A549 (cell line): Measurements from ENCODE around the gene TP53TG5. TPM values are rescaled to one million over a fixed set of nuclear protein-coding genes. Genes with fewer than 3 reads are reported as not detected.

Experiments
- ATAC-seq, 2 experiments: fragments of 200-7000 bp in 1 of 2; fragments of >200 bp in 1 of 2; cut with Nextera tagmentation in 1 of 2; cut with Tn5 transposase in 1 of 2; 3 replicates each; pipeline versions ENCODE4 v1.8.0 to v1.9.1; 2018 to 2020; ENCODE audit warnings: mild to moderate bottlenecking in 1 of 2, moderate library complexity in 1 of 2
- CTCF ChIA-PET: fragments of 300-600 bp; sonication (Branson Sonifier 250); formaldehyde crosslinking; extraction: SDS; loops from one replicate; lab custom pipeline; 2021; ENCODE audit warnings: antibody characterized with exemption, inconsistent platforms; lab: Yijun Ruan, JAX
- POLR2A ChIA-PET: fragments of 350-600 bp; formaldehyde crosslinking; extraction: SDS; loops from one replicate; lab custom pipeline; 2021; ENCODE audit warnings: antibody characterized with exemption, inconsistent platforms; lab: Yijun Ruan, JAX
- DNase-seq, 2 experiments: peaks; one replicate each; pipeline versions ENCODE4 v3.0.0 to v3.0.0-alpha.2; 2011 to 2016; ENCODE audit warnings: low read depth in 1 of 2, low spot score in 1 of 2
- FAIRE-seq: peaks from 2 replicates; lab custom pipeline; 2011; peaks lifted over from hg19 to GRCh38; lab: Jason Lieb, UNC
- H3K27ac ChIP-seq, 2 experiments: fragments of >200 bp; sonication (Bioruptor Twin); formaldehyde crosslinking; 3 replicates each; pipeline ENCODE4 v1.5.1; 2016 to 2017
- H3K4me1 ChIP-seq: fragments of >200 bp; sonication (Bioruptor Twin); formaldehyde crosslinking; 3 replicates; pipeline ENCODE4 v1.6.1; 2016
- H3K4me2 ChIP-seq: fragments of >200 bp; sonication (Bioruptor Twin); formaldehyde crosslinking; 3 replicates; pipeline ENCODE4 v1.6.1; 2016
- H3K4me3 ChIP-seq: fragments of >200 bp; sonication (Bioruptor Twin); formaldehyde crosslinking; 3 replicates; pipeline ENCODE4 v1.5.1; 2016
- H3K9me3 ChIP-seq: fragments of >200 bp; sonication (Bioruptor Twin); formaldehyde crosslinking; 3 replicates; pipeline ENCODE4 v1.6.1; 2016
- CBX2 ChIP-seq: fragments of 200-600 bp; sonication (generic); IDR thresholded peaks from 2 replicates; pipeline ENCODE4 v1.6.1; 2016; ENCODE audit warnings: low read depth, mild to moderate bottlenecking, borderline replicate concordance
- CBX8 ChIP-seq: fragments of 200-600 bp; sonication (generic); IDR thresholded peaks from 2 replicates; pipeline ENCODE4 v1.6.1; 2016
- CHD4 ChIP-seq: fragments of 200-600 bp; sonication (generic); IDR thresholded peaks from 2 replicates; pipeline ENCODE4 v1.6.1; 2016; ENCODE audit warnings: antibody characterized with exemption, mild to moderate bottlenecking, borderline replicate concordance
- CTCF ChIP-seq: fragments of >200 bp; sonication (Bioruptor Twin); formaldehyde crosslinking; IDR thresholded peaks from 3 replicates; pipeline ENCODE4 v1.5.1; 2016
- E2F6 ChIP-seq: IDR thresholded peaks from 2 replicates; pipeline ENCODE4 v1.6.1; 2012; ENCODE audit warnings: low read depth, borderline replicate concordance
- EHMT2 ChIP-seq: fragments of 200-600 bp; sonication (generic); IDR thresholded peaks from 2 replicates; pipeline ENCODE4 v1.6.1; 2016; ENCODE audit warnings: antibody characterized with exemption, low read depth, mild to moderate bottlenecking, moderate library complexity
- EP300 ChIP-seq, 2 experiments: fragments of >200 bp; sonication (Bioruptor Twin); formaldehyde crosslinking; IDR thresholded peaks; 2 replicates in 1 of 2; 3 replicates in 1 of 2; pipeline ENCODE4 v1.6.1; 2016 to 2017
- FOSB ChIP-seq: fragments of 250-450 bp; sonication (Bioruptor Pico); IDR thresholded peaks from 2 replicates; pipeline ENCODE4 v1.5.0; 2020; ENCODE audit warnings: mild to moderate bottlenecking, moderate library complexity
- FOXS1 ChIP-seq: fragments of 250-450 bp; sonication (Bioruptor Pico); IDR thresholded peaks from 2 replicates; pipeline ENCODE4 v1.5.0; 2020; ENCODE audit warnings: mild to moderate bottlenecking, moderate library complexity
- HDAC2 ChIP-seq: fragments of 200-600 bp; sonication (generic); IDR thresholded peaks from 2 replicates; pipeline ENCODE4 v1.6.1; 2016
- JUNB ChIP-seq: fragments of >200 bp; sonication (Bioruptor Twin); formaldehyde crosslinking; IDR thresholded peaks from 2 replicates; pipeline ENCODE4 v1.6.1; 2016
- PHF8 ChIP-seq: fragments of 200-600 bp; sonication (generic); IDR thresholded peaks from 2 replicates; pipeline ENCODE4 v1.6.1; 2016; ENCODE audit warnings: low read depth, mild to moderate bottlenecking, antibody characterized with exemption, moderate library complexity, borderline replicate concordance
- RAD21 ChIP-seq, 2 experiments: fragments of >200 bp in 1 of 2; sonication (Bioruptor Twin) in 1 of 2; formaldehyde crosslinking in 1 of 2; IDR thresholded peaks in 1 of 2; conservative IDR thresholded peaks in 1 of 2; 2 replicates in 1 of 2; 3 replicates in 1 of 2; pipeline ENCODE4 v1.6.1; 2012 to 2018; ENCODE audit warnings: inconsistent platforms in 1 of 2
- RFX5 ChIP-seq: fragments of 450-650 bp; IDR thresholded peaks from 2 replicates; pipeline ENCODE4 v1.7.1; 2014; ENCODE audit warnings: antibody characterized with exemption, mild to moderate bottlenecking, moderate library complexity
- SREBF2 ChIP-seq: fragments of 450-650 bp; IDR thresholded peaks from 2 replicates; pipeline ENCODE4 v1.6.1; 2014; ENCODE audit warnings: mild to moderate bottlenecking, moderate library complexity
- TP53 ChIP-seq: fragments of 250-450 bp; sonication (Bioruptor Pico); IDR thresholded peaks from 2 replicates; pipeline ENCODE4 v1.5.0; 2021; ENCODE audit warnings: mild to moderate bottlenecking, moderate library complexity
- ZC3H11A ChIP-seq: fragments of 450-650 bp; IDR thresholded peaks from 2 replicates; pipeline ENCODE4 v1.6.1; 2014; ENCODE audit warnings: antibody characterized with exemption, mild to moderate bottlenecking
- ZSCAN20 ChIP-seq: fragments of 250-450 bp; sonication (Bioruptor Pico); IDR thresholded peaks from 2 replicates; pipeline ENCODE4 v1.8.0; 2022; ENCODE audit warnings: mild to moderate bottlenecking, moderate library complexity
- WGBS: methylation state at CpG from one replicate; pipeline ENCODE4 v1.1.6; 2017; ENCODE audit errors: missing lambda C conversion rate; 5-methylcytosine and 5-hydroxymethylcytosine counted together
- polyA plus RNA-seq, 4 experiments: library from polyadenylated mRNA; depleted of rRNA in 3 of 4; stranded (reverse); fragments of >200 nt; fragmentation: RNase III in 1 of 4; extraction: RNeasy Plus Mini Kit Qiagen cat#74134 plus additional on column Dnase treatment in 1 of 4; gene quantifications; 2 replicates in 3 of 4; 3 replicates in 1 of 4; pipeline ENCODE4 v1.2.3, GENCODE V29; 2011 to 2017
- TF ChIP-seq, protein P1 (sequence below): fragments of >200 bp; sonication (Bioruptor Twin); formaldehyde crosslinking; IDR thresholded peaks from 2 replicates; pipeline ENCODE4 v1.6.1; 2016
- TF ChIP-seq, protein P2 (sequence below): IDR thresholded peaks from 2 replicates; pipeline ENCODE4 v1.6.1; 2012
- TF ChIP-seq, protein P3 (sequence below): fragments of 250-450 bp; sonication (Bioruptor Pico); IDR thresholded peaks from 2 replicates; pipeline ENCODE4 v1.5.0; 2021; ENCODE audit warnings: mild to moderate bottlenecking, moderate library complexity, borderline replicate concordance
- TF ChIP-seq, protein P4 (sequence below): fragments of 150-350 bp; IDR thresholded peaks from 2 replicates; pipeline ENCODE4 v1.6.1; 2014; ENCODE audit warnings: low read depth, mild to moderate bottlenecking, low read length

The TP53TG5 gene
- polyA plus RNA-seq, 2 of the 4 experiments (the other 2 are of a cell fraction): not detected

DNA sequence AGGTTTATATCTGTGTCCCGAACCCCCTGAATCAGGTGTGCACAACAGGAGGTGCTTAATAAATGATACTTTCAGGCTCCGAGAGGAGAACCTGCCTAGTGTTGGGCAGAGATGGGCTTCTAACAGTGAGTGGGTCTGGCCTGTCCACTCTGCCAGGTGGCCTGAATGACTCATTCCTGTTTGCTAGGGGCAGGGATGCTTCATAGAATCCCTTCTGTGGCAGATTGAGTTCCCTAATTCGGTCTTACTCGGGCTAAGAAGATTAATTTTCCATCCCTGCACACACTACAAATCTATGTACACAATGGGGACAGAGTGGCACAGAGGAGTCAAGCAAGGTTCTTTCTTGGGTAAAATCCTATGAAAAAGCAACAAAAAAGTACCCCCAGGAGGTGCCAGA lies 49.7 kb downstream of the TP53TG5 start:
- Histone ChIP-seq H3K4me1 (0 out of 3 replicates have a peak, but pooled peaks cover 4% of the 10 kb centered on the region), H3K9me3 (no peaks in the 10 kb centered on the region), H3K27ac (no peak overlapping the region), H3K4me3 (no peak overlapping the region), H3K4me2 (no peak overlapping the region)
- no peak for FAIRE-seq
- TF ChIP-seq CTCF (no peak), JUNB (no peak), CHD4 (no peak), RFX5 (no peak), ZSCAN20 (CRISPR knock-in tag) (no peak), CBX2 (no peak), FOXS1 (no peak)
- TF ChIP-seq, protein P1, sequence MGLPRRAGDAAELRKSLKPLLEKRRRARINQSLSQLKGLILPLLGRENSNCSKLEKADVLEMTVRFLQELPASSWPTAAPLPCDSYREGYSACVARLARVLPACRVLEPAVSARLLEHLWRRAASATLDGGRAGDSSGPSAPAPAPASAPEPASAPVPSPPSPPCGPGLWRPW: no peak
- ChIA-PET POLR2A (no interaction called here), CTCF (interaction anchor here (1.0 to 1.9 kb wide), 5 partner anchors 9 to 109 kb away, joined by 3 to 8 read pairs (median 4); no protein-coding TSS in a partner anchor)
- no peak for DNase-seq
- WGBS: 96% methylated on average over 4 of the region's 4 CpGs
- no peak for ATAC-seq

- H3K27ac ChIP-seq: no peak overlapping the region
- POLR2A ChIA-PET: no interaction called here
- no peaks in the 10 kb centered on the region for H3K9me3 ChIP-seq
- no peak for DNase-seq
- H3K4me3 ChIP-seq: no peak overlapping the region
- CTCF ChIA-PET: interaction anchor here (0.6 to 3.2 kb wide), 9 partner anchors 11 to 446 kb away, joined by 3 to 21 read pairs (median 8); partner anchors contain the start of gene SDC4
- no peak overlapping the region for H3K4me2 ChIP-seq
- H3K4me1 ChIP-seq: peaks cover 4% of the 10 kb centered on the region; the same call in 1 of the 3 replicates
- TF ChIP-seq SREBF2: no peak
- TF ChIP-seq E2F6: no peak
- TF ChIP-seq RFX5: no peak
- TF ChIP-seq, protein P2, sequence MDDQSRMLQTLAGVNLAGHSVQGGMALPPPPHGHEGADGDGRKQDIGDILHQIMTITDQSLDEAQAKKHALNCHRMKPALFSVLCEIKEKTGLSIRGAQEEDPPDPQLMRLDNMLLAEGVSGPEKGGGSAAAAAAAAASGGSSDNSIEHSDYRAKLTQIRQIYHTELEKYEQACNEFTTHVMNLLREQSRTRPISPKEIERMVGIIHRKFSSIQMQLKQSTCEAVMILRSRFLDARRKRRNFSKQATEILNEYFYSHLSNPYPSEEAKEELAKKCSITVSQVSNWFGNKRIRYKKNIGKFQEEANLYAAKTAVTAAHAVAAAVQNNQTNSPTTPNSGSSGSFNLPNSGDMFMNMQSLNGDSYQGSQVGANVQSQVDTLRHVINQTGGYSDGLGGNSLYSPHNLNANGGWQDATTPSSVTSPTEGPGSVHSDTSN: no peak
- TF ChIP-seq TP53 (CRISPR knock-in tag): no peak
- no peak for TF ChIP-seq CBX8
- no peak for TF ChIP-seq ZSCAN20 (CRISPR knock-in tag)
- no peak for TF ChIP-seq EP300 (IDR thresholded peaks at IDR 0.05)
- no peak for TF ChIP-seq PHF8
- TF ChIP-seq ZC3H11A: no peak
- no peak for TF ChIP-seq HDAC2
- TF ChIP-seq, protein P3, sequence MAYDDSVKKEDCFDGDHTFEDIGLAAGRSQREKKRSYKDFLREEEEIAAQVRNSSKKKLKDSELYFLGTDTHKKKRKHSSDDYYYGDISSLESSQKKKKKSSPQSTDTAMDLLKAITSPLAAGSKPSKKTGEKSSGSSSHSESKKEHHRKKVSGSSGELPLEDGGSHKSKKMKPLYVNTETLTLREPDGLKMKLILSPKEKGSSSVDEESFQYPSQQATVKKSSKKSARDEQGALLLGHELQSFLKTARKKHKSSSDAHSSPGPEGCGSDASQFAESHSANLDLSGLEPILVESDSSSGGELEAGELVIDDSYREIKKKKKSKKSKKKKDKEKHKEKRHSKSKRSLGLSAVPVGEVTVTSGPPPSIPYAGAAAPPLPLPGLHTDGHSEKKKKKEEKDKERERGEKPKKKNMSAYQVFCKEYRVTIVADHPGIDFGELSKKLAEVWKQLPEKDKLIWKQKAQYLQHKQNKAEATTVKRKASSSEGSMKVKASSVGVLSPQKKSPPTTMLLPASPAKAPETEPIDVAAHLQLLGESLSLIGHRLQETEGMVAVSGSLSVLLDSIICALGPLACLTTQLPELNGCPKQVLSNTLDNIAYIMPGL (CRISPR knock-in tag): no peak
- TF ChIP-seq, protein P1: no peak
- no peak for TF ChIP-seq FOSB
- no peak for TF ChIP-seq RAD21 (conservative IDR thresholded peaks at IDR 0.05 in 1 of 2, IDR thresholded peaks at IDR 0.05 in 1 of 2)
- no peak for TF ChIP-seq EHMT2
- TF ChIP-seq, protein P4, sequence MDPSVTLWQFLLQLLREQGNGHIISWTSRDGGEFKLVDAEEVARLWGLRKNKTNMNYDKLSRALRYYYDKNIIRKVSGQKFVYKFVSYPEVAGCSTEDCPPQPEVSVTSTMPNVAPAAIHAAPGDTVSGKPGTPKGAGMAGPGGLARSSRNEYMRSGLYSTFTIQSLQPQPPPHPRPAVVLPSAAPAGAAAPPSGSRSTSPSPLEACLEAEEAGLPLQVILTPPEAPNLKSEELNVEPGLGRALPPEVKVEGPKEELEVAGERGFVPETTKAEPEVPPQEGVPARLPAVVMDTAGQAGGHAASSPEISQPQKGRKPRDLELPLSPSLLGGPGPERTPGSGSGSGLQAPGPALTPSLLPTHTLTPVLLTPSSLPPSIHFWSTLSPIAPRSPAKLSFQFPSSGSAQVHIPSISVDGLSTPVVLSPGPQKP: no peak
- no peak for FAIRE-seq
- no peak for ATAC-seq
- WGBS: 90% methylated on average over 5 of the region's 6 CpGs
These were observed 52.8 kb downstream of the TP53TG5 start for GRCh38 chr20:45325371-45325770.
